ENCODE results near the gene FAM181A.
A peak's percentile ranks its signal among the peaks of the same experiment; 100 is the strongest.

Gene FAM181A

DNA sequence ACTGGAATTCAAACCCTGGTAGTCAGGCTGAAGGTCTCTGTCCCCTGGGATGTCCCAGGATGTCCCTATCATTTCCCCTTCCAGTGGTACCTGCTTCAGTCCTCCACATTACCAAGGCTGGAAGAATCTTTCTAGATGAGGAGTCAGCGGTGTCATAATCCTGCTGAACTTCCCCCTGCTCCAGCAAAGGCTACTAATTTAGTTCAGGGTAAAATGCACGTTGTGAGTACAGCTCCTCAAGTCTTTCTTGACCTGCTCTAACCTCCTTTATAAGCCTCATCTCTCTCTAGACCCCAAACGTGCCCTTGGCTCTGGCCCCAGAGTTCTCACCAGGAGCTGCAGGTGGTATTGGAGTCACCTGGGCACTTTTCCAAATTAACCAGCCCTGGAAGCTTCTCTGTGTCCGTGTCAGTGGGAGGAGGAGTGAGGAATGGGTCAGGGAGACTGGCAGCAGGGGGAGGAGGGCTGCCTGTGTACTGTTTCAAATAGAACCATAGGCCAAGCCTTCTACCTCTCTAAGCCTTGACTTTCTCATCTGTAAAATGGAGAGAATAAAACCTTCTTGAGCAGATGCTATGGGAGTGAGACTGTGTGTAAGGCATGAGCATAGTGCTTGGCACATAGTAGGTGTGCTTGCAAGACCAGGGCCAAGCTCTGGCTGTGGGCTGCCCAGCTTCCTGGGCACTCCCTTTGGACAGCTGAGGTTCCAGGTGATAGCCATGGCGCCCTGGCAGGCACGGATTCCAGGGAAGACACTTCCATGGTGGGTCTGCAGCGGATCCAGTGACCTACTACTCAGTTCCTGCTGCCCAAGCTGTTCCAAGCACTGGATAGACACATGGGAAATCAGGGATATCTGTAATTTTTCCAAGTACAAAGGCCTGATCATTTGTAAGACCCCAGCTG is 24.7 kb downstream of the FAM181A start:
- DNase-seq: peak; percentile 35 to 50

DNA sequence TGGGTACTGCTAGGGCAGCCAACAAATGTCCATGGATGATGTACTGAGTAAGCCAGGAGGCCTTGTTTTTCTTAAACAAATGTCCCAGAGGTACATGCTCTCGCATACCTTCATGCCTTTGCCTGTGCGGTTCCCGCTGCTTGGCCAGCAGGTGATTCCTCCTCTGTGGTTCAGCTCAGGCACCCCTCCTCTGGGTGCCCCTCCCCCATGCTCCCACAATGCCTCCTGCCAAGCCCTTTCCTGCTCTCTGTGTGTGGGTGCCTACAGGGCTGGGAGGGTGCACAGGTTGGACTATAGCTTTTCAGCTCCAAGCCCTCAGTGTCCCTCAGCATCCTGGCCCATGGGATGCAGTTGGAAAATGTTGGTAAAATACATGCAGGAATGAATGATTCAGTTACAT is 25.7 kb downstream of the FAM181A start:
- no peak for DNase-seq

DNA sequence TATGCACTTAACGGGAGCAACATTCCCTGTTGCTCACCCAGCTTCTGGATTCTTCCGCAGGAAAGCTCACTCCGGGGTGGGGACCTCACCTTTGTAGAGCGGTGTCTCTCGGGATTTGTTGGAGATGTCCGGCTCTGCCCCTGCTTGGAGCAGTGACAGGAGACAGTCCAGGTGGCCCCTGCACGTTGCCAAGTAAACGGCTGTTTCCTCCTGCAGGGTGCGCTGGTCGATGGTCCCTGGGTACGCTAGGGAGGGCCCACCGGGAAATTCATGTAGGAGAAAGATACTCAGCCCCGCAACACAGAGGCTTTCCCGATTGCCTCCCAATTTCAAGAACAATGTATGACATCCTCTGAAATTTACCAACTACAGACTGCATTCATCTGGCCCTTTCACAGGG is 26.1 kb downstream of the FAM181A start:
- DNase-seq: no peak

DNA sequence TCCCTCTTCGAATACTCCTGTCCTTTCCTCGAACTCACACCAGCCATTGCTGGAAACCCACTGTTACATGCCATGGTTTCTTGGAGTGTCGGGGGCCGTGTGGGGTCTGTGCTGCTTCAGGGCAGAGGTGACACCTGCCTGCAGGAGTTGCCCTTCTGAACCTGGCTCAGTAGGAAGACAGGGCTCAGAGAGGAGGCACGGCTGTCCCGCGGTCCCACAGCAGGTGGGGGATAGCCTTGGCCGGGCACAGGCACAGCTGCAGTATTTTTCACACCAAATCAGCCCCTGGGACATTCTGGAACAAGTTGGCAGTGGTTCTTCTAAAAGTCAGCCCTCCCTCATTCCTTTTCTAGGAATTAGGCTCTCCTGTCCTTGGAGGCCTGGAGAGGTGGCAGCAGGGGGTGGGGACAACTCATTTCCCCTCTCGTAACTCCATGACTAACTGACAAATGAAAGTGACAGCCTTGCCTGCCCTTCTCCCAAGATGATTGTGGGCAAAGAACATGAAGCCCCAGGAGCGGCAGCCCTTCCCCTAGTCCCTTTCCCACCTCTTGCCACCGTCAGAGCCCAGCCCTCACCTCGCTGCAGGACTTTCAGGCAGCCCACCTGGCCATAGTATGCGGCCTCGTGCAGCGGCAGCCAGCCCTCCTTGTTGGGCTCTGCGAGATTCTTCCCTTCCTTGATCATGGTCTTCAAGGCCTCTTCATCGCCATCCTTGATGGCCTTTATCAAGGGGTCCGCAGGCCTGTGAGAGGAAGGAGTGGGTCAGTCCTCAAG is 26.8 kb downstream of the FAM181A start:
- peak in 1 of 2 donors; percentile 40 for DNase-seq

DNA sequence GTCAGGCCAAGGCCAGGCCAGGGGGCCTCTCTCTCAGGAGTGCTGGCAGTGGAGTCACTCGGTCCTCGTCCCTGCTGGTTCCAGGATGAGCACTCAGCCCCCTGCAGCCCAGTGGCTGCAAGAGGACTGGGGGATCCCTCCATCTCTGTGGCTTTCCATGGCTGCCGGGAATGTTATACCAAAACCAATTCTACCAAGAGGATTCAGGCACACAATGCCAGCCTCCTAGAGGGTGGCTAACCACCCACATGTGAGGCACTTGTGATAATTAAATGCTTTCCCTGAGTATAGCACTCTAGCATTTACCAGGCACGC is 27.3 kb downstream of the FAM181A start:
- no peak for DNase-seq

DNA sequence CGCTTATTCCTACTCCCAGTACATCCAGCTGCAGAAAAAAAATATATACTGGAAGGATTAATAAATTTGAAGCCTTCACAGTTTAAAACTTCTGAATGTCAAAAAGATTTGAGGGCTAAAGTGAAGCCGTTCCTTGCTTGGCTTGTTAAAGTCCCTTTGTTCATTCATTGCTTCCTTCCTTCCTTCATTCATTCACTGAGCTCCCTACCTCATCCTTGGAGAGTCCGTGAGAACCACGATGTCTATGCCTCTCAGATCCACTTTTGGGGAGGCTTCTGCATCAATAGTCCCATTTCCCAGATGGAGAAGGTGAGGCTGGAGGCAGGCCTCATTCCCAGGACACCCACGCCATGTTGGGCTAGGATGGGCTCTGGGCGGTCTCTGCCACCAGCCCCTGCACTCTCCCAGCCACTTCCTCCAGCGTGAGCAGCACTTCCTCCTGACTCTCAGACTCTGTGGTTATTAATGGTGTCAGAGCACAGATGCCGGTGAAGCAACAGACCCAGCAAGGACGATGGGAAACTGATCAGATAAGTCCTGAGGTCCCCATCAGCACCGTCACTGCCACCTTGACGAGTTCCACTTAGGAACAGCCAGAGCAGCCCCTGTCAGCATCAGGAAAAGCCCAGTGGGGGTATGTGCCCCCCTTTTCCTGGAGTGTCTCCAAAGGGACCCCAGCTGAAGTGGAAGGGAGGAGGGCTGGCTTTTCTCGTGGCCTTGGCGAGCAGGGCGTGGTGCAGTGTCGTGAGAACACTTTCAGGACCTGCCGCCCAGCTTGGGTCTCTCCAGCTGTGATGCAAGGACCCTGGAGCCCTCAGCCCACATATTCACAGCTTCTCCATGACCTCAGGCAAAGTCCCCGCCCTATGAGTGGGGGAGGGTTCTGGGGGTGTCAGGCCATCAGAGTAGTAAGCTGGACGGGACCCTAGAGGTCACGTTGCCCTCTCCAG is 28.0 kb downstream of the FAM181A start:
- DNase-seq: peak; percentile 90 to 97

DNA sequence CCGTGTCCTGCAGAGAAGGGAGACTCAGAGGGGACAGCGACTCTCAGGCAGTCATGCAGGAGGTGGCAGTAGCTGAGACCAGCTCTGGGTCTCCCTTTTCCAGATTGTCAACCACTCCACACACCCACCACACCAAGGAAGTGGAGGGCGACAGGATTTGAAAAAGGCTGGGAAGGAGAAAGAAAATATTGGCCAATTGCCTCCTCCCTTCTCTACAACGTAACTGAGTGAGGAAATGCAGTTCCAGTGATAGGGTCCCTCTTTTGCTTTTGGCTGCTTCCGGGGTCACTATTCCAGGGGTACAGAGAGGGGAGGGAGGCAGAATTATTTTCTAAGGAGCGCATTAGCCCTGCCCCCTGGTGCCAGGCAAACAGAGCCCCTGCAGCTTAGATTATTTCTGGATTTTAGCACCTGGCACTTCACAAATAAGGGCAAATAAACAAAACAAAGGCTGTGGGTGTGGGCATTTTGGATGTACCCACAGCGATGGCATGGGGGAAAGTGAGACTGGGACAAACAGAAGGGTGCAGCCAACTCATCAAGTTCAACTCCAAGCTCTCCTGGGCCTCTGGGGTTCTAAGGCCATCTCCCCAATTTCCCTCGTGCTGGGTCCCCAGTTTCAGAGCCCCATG is 28.8 kb downstream of the FAM181A start:
- DNase-seq: no peak

DNA sequence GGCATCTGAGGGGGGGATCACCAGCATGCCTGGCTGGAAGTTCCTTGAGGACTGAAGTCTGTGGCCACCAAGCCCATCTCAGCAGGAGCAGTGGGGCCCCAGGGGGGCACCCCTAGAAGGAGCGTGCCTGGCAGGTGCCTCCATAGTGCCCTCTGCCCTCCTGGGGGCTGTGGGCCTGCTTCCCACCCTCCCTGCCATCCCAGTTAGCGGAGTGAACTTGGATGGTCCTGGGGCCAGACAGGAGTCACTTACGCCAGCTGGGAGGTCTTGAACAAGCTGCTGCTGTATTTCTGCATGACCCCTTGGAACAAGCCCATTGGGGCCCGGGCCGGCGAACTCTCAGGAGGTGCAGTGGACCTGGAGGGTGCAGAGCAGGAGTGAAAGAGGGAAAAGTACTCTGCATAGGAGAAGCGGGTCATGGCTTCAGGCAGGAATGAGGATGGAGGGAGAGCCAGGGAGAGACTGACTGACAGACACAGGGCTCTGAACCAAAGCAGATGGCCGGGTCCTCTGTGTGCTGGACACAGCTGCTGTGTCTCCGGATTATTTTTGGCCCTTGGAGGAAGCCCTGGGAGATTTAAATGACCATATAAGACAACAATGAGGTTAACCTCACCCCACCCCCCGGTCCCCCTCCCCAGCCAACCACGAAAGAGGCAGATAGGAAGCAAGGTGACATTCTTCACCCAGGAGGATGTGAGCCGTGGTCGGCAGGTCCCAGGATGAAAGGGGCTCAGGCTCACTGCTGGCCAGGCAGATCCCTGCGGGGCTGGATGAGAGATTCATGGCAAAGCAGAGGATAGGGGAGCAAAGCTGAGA is 29.6 kb downstream of the FAM181A start:
- no peak for DNase-seq

DNA sequence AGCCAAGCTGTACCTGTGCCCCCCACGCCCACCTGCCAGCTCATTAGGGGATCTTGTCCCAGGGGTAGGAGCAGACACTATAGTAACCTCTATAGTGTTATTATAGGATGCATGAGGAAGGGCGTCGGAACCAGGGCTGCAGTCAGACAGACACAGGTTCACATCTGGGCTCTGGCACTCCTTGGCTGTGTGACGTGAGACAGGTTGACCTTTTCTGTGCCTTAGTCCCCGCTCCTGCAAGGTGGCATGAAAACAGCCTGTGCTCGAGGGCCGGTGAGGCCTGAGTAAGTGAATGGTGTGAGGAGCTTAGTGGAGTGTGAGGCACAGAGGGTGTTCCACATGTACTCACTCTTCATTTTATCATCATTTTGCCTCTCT is 30.2 kb downstream of the FAM181A start:
- no peak for DNase-seq

DNA sequence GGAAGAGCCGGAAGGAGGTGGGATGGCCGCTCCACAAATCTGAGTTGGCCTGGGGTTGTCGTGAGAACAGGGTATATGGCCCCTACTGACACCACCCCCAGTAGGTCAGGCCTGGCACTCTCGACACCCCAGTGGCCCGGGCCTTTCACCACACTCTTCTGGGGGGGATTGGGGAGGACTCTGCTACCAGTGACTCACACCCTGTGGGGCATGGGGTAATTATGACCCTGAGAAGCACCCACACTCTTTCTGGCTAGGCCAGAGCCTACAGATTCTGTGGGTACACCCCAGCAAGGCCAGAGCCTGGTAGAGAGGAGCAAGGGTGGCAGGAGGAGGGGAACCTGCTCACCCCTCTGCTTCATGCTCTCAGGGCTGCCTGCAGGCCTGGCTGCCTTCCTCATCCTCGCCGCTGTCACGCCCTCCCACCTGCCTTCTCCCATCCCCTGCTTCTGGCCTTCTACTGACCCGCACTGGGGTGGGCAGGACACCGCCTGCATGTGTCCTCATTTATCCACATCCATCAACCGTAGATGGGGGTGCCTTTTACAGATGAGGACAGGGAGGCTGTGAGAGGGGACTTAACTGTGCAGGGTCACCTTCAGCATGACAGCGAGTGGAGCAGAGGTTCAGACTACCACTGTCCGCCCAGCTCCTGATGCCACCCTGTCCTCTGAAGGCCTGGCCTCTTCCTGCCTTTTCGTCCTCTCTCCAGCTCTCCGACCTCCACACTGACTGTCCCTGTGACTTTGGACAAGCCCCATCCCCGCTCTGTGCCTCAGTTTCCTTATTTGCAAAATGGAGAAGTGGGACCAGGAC is 30.8 kb downstream of the FAM181A start:
- peak; percentile 37 to 87 for DNase-seq

DNA sequence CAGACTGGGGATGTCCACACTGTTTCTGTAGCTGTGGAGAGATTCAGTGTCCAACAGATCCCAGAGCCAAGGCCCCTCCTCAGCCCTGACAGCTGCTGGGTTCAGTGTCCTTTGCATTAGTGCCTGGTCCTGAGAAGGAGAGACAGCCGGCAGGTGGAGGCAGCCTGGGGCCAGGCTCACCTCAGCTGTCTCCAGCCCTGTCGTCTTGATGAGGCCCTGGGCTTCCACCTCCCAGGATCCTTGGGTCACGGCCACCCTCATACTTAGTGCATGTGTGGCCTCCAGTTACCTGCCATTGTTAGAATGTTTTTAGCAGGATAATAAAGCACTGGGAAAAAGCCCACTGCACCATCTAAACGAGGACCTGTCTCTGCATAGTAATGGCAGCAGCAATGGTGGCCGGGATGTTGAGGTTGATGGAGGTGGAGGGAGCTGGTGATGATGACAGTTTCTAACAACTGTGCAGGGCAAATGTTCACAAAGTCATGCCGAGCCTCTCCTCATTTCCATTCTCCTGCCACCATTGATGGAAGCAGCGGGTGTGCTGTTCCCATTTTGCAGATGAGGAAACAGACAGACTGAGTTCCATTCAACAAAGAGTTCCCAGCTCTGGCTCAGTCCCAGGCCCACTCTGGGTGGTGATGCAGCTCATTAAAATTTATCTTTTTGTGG is 31.6 kb downstream of the FAM181A start:
- no peak for DNase-seq

DNA sequence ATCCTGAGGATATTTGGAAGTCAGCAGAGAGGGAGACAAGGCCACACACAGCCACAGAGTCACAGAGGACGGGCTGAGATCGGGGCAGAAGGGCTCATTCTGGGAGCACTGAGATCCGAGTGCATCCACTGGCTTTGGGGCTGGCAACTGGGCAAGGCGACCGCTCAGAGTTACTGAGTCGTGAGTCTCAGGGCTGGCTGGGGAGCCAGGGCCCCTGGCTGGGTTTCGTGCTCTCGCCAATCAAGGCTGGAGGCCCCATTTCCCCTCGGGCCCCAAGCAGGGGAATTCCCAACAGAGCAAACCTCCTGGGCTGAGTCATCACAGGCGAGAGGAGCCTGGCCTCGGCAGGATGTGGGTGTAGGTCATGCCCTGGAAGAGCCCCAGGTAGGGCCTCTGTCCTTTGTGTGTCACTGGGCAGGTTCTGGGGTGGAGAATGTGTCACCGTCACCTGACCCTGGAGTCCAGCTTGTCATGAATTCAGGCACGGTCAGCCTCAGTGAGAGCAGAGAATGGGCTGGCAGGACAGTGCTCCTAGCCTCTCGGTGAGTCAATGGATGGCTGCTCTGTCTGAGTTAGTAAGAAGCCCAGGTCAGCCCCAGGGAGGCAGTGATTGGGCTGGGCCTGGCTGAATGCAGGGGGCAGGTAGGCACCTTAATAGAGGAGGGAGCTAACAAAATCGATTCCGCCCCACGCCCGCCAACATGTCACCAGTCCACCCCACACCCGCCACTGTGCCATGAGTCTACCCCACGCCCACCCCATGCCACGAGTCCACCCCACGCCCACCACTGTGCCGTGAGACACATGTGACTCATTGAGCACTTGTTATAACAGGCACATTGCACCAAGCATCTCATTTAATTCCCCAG is 32.3 kb downstream of the FAM181A start:
- DNase-seq: peak; percentile 85 to 96

DNA sequence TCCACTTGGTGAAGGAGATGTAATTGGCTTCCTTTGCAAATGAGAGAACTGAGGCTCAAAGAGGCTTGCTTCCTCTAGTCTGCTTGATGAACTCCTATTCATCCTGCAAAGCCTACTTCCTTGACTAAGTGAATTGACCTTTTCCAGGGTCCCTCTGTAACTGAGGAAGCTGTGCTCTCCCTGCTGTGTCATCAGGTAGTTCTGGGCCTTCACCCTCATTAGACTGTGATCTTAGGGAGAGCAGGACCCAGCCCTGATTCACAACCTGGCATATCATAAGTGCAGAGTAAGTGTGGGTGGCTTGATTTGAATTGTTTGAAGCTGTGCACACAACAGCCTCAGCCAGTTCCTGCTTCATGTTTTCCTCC is 32.9 kb downstream of the FAM181A start:
- DNase-seq: no peak

DNA sequence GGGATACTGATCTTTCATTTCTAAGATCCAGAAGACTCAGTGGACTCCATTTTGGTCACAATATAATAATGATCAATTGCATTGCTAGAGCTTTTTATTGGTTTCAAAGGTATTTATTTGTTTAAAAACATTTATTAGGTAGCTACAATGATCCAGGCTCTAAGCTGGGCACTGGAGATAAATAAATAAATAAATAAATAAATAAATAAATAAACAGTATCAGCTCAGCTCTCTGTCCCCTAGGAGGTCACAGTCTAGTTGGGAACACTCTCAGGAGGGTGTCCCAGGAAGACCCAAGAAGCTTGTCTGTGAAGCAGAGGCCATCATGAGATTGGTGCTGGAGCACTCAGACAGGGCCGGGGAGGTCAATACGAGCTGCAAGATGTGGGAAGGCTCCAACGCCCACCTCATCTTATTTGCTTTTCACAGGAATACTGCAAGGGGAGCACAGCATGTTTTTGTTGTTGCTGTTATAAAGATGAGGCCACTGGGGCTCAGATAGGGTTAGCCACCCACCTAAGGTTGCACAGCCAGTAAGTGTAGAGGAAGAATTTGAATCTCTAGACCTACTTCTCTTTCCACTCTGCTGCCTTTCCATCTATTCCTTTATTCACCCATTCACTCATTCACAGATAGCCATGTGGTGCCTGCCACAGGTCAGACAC is 33.8 kb downstream of the FAM181A start:
- peak in 1 of 2 donors; percentile 39 for DNase-seq

DNA sequence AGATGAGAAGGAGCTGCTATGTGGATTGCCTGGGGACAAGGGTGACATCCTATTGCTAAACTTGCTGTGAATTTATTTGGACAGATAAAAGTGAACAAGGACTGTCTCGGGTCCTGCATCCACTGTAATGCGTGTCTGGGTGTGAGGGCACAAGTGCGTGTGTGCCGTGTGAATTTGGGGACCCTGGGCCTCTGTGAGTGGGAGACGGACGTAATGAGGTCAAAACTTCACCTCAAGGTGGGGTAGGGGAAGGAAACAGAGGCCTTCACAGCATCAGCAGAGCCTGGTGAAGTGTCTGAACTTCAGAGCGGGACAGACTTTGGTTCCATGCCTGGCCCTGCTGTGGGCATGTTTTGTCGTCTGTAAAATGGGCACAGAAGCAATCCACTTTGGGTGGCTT is 34.5 kb downstream of the FAM181A start:
- DNase-seq: no peak

DNA sequence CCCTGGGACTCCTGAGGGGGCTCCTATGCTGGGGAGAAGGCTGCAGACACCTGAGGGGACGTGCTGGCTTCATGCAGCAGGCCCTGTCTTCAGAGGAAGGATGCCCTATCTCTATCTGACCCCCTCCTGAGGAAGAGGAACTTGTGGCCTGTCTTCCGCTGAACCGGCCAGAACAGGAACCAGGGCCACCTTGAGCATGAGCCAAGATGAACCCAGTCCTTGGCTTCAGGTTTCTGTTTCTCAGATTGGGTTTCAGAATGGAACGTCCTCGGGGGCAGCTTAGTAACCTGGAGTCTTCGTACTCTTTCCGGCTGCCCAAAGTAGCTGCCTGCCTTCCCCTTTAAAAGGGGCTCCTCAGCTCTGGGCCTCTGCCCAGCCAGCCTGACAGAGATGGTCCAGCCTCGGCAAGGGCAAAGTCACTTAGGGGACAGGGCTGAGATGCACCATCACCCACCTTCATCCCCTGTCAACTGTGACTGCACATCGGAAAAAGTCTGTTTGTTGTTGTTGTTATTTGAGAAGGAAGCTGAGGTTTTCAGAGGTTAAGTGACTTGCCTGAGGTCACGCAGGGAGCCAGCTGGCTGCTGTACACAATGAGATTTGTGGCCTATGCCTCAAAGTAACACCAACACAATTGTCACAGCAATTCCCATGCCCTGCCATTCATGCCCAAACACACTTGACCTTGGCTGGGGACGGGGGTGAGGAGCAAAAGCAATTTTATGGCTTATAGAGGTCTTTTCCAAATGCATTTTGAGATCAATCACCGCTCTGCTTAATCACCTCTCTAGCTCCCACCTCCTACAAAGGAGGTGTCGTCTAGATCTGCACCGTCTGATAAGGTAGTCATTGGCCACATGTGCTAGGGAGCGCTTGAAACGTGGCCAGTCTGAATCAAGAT is 35.8 kb downstream of the FAM181A start:
- DNase-seq: peak; percentile 58 to 74

DNA sequence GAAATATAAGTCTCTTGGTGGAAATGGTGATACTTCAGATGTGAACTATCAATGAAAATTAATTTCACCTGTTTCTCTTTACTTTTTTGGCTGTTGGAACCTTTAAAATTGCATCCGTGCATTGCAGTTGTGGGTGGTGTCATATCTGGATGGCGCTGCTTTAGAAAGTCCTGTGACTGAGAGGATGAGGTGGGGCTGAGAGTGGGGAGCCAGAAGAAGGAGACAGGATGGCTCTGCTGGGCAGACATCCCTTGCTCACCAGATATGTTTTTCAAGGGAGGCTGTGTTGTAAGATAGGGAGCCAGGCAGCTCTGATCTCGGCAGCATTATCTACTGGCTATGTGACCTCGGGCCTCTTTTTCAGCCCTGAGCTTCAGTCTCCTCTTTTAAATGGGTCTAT is 36.5 kb downstream of the FAM181A start:
- no peak for DNase-seq
